NCI-H146 treated with DMSO at 0.1 percent for 48 hours (cell line): Measurements from ENCODE around the gene MUC2.

Experiments
- DNase-seq: peaks from one replicate; lab custom pipeline; 2025; ENCODE audit not compliant: unreplicated experiment; lab: John Stamatoyannopoulos, UW

The MUC2 gene

DNA sequence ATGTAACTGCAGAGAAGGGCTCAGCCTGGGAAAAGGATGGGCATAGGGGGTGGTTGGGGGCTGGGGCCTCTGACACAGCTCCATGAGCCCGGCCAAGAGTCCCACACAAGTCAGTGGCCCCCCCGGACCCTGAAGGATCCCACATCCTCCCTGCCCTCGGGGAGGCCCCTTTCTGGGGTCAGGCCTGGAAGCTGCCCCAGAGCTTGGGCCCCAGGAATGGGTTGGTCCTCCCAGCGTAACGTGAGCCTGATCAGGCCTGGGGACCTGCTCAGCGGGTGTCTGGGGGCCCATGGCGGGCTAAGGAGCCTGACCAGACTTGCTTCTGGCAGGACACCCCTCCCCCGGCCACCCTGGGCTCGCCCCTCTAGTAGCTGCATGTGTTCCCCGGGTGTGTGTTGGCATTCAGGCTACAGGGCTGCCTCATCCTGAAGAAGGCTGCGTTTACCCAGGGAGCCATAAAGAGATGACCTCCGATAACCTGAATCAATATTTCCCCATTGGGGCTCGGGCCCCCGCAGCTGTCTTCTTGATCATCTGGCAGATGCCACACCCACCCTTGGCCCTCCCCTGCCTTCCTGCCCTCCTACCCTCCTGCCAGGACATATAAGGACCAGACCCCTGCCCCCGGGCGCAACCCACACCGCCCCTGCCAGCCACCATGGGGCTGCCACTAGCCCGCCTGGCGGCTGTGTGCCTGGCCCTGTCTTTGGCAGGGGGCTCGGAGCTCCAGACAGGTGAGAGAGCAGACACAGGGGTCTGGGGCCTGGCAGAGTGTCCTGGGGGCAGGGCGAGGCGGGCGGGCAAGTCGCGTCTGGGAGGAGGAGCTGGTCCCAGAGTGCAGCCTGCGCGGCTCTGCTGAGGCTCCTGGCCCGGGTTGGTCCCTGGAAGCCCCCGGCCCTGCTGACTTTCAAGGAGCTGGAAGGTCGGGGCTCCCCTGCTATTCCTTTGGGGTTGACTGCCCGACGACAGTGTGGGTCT lies at the start of gene MUC2:
Gene MUC2, plus strand, starts transcription at position 631 of the 978 bp plus-strand sequence.
- DNase-seq, result no peak

DNA sequence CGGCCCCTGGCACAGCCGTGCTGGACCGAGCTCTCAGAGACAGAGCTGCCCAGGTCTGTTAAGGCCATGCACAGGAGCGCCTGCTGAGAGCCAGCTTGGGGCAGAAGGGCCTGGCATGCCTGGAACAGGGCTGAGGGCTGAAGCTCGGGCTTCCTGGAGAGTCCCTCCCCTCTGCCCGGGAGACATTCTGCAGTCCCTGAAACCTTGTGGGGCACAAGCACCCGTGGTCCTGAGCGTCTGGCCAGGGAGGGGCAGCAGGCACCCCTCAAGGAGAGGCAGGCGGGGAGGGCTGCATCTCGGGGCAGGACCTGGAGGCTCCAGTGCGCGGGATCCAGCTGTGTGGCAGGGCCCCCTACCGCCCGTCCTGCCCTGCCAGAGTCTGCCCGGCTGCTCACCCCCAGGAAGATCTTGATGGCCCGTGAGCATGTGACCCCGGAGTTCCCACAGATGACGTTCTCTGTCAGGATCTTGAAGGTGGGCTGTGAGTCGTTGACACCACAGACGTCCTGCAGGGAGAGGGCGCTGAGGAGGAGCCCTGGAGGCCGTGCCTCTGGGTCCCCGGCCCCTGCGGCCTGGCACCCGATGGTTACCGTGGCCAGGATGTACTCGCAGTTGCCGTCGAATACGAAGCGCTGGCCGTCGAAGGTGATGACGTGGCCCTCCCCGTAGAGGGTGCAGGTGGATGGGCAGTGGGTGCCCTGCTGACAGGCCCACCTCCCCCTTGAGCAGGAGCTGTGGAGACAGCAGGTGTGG lies 49.1 kb upstream of the MUC2 start:
- no peak for DNase-seq

DNA sequence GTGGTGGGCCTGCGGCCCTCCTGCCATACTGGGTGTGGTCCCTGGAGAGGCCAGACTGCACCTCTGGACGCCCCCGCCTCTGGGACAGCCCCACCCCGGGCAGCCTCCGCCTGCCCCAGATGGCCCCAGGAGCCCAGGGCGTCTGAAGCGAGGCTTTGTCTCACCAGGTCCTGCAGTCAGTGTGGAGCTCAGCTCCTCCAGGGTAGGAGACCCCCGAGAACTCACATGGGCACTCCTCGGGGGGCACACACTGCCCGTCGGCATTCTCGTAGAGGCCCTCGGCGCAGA lies 48.6 kb upstream of the MUC2 start:
- no peak for DNase-seq

DNA sequence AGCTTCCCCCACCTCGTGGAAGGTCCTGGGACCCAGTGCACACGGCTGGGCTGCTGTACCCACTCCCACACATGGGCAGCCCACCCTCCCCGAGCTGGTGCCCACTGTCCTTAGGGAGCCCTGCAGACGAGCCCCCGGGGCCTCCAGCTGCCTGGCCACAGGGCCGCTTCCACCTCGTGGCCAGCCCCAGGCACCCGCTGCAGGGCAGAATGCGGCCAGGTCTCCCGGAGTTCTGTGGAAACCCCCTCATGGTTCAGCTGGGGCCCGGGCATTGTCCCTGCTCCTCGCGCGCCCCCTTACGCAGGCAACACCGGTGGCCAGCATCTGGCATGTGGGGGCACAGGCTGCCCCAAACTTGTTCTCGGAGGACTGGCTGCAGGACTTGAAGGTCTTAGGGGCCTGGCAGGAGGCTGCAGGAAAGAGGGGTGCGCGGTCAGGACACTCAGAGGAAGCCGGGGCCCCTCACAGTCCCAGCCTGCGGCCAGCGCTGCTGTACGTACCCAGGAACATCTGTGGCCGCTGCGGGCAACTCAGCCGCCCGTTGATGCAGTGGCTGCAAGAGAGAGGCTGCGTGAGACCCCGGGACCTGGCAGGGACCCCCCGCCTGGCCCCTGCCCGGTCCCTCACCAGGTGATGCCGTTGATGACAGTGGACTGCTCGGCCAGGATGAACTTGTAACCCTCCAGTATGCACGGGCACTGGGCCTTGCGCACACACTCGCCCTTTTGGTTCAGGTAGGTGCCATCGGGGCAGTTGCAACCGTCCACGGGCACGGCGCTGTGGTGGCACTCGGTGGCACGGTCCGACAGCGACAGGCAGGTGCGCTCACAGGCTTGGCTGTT lies 47.8 kb upstream of the MUC2 start:
- DNase-seq, result no peak

DNA sequence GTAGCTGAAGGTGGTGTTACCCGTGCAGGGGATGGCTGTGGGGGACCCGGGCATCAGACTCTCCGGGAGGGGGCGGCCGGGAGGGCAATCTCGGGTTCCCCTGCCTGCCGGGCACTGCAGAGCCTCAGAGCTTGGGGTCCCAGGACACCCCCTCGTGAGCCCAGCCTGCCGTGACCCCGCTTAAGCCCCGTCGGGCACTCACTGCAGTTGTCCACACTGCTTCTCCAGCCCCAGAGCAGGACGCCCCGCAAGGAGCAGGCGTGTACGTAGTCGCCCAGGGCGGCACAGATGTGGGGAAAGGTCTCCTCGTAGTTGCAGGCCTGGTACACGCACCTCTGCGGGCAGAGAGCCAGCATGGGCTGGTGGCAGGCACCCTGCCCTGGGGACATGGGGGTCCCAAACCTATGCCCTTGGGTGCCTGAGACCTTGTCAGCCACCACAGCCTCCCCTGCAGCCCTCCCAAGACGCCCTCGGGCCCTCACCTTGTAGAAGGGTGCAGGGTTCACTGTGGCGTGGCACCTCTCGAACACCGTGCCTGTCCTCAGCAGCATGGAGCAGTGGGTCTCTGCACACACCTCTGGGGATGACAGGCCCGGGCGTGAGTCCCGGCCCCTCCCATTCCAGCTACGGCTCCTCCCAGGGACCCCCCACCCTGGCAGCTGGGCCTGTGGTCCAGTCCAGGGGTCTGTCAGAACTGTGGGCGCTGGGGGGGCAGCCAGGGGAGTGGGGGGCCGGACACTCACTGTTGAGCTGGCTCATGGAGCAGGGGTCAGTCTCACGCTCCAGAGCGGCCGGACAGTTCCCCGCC lies 47.0 kb upstream of the MUC2 start:
- DNase-seq, result no peak

DNA sequence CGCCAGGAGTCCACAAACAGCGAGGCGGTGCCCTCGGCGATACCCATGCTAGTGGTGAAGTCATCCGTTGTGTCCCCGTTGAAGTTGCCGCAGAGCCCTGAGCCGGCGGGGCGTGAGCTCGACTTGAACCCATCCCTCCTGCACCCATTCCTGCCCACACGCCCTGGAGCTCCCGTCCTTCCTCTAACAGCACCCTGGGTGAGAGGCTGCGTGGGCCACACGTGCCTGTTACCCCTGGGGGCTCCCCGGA lies 46.5 kb upstream of the MUC2 start:
- DNase-seq, result no peak

DNA sequence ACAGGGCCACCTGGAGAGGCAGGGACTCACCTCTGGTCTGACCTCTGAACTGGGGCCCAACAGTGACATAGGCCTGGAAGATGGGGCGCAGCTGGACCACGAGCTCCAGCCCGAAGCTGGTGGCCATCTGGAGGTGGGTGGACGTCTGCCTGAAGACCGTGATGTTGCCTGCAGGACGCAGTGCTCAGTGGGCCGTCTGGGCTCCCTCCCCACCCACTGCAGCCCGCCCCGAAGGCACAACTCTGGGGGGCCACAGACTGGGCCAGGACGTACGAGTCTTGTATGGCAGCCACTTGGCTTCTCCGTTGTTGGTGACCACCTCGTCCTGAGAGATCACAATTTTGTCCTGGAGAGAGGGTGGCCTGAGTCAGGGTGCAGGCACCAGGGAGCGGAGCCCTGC lies 46.1 kb upstream of the MUC2 start:
- DNase-seq, result no peak

DNA sequence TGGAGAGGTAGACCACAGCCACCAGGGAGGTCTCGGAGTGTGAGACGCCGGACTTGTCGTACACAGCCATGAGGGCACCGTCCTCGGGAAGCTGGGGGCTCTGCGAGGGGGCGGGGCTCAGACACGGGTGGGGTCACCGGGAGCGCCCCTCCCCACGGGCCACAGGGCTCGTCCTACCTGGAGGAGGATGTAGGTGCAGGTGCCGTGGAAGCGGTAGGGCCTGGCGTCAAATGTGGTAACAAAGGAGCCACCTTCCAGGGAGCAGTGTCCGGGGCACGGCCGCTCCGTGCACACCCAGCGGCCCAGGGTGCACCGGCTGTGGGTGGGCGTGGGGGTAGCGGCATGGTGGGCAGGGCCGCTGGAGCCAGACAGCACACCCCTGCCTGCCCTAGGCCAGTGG lies 45.6 kb upstream of the MUC2 start:
- no peak for DNase-seq

DNA sequence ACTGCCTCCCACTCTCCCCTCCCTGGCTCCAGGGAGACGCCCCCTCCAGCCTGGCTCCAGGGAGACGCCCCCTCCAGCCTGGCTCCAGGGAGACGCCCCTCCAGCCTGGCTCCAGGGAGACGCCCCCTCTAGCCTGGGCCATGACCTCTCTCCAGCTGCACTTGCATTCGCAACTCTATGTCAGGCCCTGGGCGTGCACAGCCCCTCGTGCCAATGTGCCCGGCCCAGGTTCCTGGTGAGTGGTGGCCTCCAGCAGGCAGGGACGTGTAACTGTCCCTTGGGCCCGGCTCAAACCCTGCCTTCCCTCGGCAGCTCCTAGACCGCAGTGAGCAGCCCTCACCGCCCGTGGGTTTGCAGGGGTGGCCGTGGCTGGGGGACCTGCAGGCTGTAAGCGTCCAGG lies 45.0 kb upstream of the MUC2 start:
- no peak for DNase-seq

DNA sequence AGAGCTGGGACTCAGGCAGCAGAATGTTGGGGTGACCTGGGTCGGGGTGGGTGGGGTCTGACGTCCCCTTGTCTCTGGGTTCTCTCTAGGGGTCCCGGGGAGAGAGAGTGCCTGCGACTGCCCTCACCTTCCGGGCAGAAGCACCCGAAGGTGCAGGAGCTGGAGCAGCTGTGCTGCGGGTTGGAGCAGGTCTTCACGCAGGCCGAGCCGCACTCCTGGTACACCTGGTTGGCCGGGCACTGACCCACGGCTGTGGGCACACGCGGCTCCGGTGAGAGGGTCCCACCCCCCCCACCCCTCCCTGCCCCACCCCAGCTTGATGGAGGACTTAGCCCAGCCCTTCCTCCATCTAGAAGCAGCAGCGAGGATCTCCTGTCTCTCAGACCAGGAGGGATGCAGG lies 44.6 kb upstream of the MUC2 start:
- DNase-seq, result no peak

DNA sequence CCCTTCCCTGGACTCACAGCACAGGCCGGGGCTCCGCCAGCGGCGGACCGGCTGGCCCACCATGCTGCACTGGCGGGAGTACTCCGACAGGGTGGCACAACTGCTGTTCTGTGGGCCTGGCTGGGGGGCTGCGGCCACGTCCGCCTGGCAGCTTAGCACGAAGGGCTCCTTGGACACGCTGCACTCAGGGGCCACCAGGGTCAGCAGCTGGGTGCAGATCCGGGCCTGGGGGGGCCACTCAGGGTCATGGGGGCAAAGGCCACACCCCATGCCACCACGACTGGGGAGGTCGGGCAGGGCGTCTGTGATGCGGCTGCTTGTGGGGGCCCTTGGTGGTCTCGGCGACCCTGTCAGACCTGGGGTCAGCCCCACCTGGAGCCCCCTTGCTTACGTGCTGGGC lies 44.1 kb upstream of the MUC2 start:
- no peak for DNase-seq

DNA sequence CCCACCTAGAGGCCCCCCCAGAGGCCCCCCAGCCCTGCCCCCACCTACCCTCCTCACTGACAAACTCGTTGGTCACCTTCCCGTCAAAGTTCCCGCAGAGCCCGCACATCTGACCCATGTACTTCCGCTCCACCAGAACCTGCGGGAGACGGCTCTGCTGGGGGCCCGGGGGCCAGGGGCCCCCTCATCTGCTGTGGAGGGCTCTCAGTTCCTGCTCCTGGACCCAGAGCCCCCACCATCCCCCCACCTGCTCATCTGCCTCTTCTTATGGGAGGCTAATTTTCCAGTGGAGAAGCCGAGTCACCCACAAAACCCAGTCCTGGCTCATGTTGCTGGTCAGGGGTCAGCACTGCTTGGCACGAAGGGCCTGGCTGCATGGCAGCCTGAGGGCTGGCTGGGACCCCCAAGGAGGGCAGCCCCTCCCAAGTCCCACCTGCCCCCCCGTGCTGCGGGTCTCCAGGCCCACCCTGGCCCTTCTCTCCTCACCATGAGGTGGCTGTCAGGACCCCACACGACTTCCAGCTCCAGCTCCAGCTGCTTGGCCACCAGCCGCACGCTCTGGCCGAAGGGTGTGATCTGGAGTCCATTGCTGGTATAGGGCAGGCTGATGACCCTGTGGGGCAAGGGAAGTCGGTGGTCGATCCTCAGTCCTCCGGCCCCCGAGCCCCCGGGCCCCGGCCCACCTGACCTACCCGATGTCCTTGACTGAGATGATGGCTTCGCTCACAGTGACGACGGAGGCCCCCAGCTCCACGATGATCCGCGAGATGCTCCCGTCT lies 43.4 kb upstream of the MUC2 start:
- no peak for DNase-seq

DNA sequence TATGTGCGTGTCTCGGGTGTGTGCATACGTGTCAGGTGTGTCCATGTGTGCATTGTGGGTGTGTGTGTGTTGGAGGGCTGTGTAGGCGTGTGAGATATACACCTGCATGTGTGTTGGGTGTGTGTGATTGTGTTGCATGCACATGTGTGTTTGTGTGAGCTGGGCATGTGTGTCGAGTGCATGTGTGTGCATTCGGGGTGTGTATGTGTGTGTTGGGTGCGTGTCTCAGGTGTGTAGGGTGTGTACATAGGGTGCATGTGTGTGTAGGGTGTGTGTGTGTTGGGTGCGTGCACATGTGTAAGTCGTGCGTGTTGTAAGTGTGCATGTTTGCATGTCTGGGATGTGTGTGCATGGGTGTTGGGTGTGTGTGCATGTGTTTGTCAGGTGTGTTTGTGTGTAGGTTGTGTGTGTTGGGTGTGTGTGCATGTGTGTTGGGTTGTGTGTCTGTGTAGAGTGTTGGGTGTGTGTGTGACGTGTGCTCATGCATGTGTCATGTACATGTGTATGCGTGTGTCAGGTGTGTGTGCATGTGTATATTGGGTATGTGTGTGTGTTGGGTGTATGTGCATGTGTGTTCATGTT lies 42.3 kb upstream of the MUC2 start:
- DNase-seq, result no peak

DNA sequence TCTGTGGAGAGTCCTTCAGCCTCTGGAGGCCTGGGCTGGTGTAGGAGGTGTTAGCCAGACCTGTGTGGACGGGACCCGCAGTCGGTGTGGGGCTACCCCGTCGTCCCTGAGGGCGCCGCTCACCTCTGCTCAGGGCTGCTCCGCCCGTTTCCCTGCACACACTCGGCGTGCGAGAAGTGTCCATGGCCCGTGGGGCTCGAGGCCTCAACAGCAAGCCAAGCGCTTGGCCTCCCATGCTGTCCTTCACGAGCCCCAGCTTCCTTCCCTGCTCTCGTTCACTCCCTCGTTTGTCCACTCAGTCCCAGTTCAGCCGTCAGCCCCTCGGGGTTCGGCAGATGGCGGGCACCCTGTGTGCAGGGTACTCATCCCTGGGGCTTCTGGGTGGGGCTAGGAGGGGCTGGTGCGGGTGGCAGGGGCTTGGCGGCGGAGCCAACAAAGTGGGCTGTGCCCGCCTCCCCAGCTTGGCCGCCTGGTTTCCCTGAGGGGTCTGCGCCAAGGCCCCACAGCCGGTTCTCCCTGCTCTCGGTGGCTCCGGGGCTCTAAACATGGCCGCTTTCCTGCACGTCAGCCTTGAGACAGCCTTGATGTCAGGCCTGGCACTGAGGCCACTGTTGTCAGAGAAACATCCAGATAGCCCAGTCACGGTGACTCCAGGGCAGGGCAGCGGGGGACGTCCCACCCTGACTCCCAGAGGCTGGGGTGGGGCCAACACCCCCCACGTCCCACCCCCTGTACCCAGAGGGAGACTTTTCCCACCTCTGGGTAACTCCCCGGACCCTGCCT lies 41.5 kb upstream of the MUC2 start:
- no peak for DNase-seq

DNA sequence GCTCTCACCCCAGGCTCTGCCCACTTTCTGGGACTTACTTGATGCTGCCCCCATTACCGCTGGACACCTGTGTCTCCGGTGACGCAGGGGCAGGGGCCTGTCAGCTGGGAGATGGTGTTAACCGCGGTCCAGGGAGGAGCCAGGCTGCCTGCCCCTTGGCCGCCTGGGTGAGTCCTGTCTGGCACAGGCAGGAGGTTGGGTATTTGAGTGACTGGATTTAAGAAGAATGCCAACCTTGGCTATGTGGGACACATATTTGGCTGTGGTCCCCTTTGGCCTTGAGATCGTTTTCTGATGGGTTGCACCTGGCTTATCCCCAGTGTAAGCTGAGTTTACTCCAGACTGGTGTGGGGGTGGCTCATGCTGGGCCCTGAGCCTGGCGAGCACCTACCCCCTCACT lies 40.7 kb upstream of the MUC2 start:
- no peak for DNase-seq

DNA sequence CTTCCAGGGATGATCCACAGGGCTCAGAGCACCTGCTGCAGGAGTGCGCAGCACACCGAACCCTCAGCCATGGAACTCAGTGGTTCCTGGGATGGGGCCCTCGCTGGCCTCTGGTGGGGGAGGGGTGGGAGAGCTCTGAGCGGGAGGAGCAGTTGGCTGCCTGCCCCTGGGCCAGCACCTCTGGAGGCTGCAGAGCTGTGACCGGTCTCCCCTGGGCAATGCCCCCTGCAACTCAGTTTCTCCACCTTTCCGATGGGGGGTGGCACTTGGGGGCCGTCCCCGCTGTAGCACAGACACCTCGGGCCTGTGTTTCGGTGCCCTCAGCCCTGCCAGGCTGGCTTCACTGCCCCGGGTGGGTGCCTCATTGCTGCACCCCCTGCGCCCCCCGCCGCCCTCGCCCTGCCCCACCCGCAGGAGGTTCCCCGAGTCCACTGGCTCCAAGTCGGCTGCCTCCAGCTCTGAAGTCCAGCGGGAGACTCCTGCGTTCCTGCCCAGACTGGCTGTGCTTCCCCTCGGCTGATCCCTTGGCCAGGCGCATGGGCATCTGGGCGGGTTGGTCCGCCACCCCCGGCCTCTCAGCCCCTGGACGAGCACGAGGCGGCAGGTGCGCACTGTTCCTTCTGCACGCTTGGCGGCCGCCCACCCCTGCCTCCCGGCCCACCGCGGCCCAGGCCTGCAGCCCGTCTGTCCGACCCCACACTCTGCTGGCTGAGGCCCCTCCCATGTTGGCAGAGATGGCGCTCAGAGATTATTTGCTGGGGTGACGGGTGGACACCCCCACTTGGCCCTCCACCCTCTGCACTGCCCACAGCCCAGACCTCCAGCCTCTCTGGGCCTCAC lies 40.0 kb upstream of the MUC2 start:
- no peak for DNase-seq

DNA sequence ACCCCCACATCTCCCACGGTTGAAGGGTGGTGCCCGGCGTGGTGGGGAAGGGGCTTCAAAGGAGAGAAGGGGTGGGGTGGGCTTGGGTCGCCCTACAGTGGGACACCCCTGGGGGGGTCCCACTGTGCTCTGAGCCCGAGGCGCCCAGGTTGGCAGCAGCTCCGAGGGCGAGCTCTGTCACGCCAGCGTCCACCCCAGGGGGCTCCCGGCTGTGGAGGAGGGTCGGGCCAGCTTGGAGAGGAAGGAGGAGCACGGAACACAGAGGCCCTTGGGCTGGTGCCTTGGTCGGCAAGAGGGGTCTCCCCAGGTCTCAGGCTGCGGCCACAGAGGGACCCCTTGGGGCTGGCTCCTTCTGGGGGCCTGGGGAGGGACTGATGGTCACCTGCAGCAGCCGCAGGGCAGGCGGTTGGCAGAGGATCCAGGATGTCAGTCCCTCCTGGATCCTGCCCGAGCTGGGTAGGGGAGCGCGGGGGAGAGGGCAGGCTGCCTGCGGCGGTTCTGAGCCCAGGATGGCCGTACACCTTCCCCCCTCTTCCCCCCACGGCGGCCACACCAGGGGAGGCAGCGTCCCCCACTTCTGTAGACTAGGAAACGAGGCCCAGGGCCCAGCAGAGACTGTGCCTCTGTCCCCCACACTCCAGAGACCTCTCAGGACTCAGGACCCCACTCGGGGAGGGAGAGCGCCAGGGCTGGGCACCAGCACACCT lies 38.9 kb upstream of the MUC2 start:
- no peak for DNase-seq
